Measurements from ENCODE around the gene HMG20B.

- TF ChIP-seq CTCF (IDR thresholded peaks at IDR 0.05; ENCODE audit: poor library complexity, severe bottlenecking) (no peak), POLR2AphosphoS5 (IDR thresholded peaks at IDR 0.05) (no peak), EP300 (conservative IDR thresholded peaks at IDR 0.05; ENCODE audit: poor library complexity, severe bottlenecking) (no peak)
Observed at GRCh38 chr19:3549816-3550215, 22.9 kb upstream of the HMG20B start.
